HG02610 (cell line): ENCODE data around the gene MYO9B.

ENCODE experiments used
- ATAC-seq: cut with Tn5 transposase; IDR thresholded peaks from one replicate; pipeline ENCODE4 v1.9.1; 2021; ENCODE audit warnings: mild to moderate bottlenecking, moderate library complexity; ENCODE audit not compliant: unreplicated experiment

Gene MYO9B

GRCh38 chr19:17206736-17207581, 131.4 kb downstream of the MYO9B start:
- ATAC-seq, result no peak

GRCh38 chr19:17209126-17210036, 133.8 kb downstream of the MYO9B start:
- no peak for ATAC-seq

- no peak for ATAC-seq
These were observed 134.7 kb downstream of the MYO9B start for GRCh38 chr19:17210296-17210695.

GRCh38 chr19:17211547-17212446, 136.2 kb downstream of the MYO9B start:
- ATAC-seq, result no peak

- ATAC-seq, result no peak
These were observed 137.8 kb downstream of the MYO9B start for GRCh38 chr19:17213334-17213733.

GRCh38 chr19:17214508-17215126, 139.0 kb downstream of the MYO9B start:
- no peak for ATAC-seq

- peak; percentile 72 for ATAC-seq
These were observed 139.8 kb downstream of the MYO9B start, which contains the start of gene USE1 for GRCh38 chr19:17215127-17215971. Gene USE1, plus strand, starts transcription at chr19:17215357. Its CDS starts 49 bp downstream, at chr19:17215406.

- ATAC-seq, result no peak
These were observed 140.6 kb downstream of the MYO9B start for GRCh38 chr19:17216058-17216670.

GRCh38 chr19:17219286-17219685, 143.7 kb downstream of the MYO9B start:
- ATAC-seq, result no peak

GRCh38 chr19:17220207-17220758, 144.7 kb downstream of the MYO9B start:
- ATAC-seq, result no peak

GRCh38 chr19:17225053-17225452, 149.5 kb downstream of the MYO9B start:
- no peak for ATAC-seq

GRCh38 chr19:17226002-17226933, 150.7 kb downstream of the MYO9B start, which contains the start of gene OCEL1:
Gene OCEL1, plus strand, starts transcription at chr19:17226226. Its CDS starts 22 bp downstream, at chr19:17226248.
- peak; percentile 91 for ATAC-seq

- ATAC-seq, result no peak
These were observed 152.3 kb downstream of the MYO9B start for GRCh38 chr19:17227798-17228367.

- no peak for ATAC-seq
These were observed 154.3 kb downstream of the MYO9B start for GRCh38 chr19:17229890-17230289.

GRCh38 chr19:17232258-17232657, 156.7 kb downstream of the MYO9B start:
- no peak for ATAC-seq

GRCh38 chr19:17234911-17235299, 159.3 kb downstream of the MYO9B start:
- ATAC-seq, result peak; percentile 46
